GM21717 (cell line): ENCODE results near the gene CDCA5.
A peak's percentile ranks its signal among the peaks of the same experiment; 100 is the strongest.

Source experiments
- ATAC-seq: cut with Tn5 transposase; IDR thresholded peaks from one replicate; pipeline ENCODE4 v1.9.1; 2021; ENCODE audit warnings: mild to moderate bottlenecking, moderate library complexity; ENCODE audit not compliant: unreplicated experiment

Gene CDCA5

GRCh38 chr11:65083834-65084597, at the start of gene CDCA5, which contains the start of gene ZFPL1:
Gene CDCA5 (minus strand): TSS chr11:65084040. CDS start chr11:65083978, 62 bp downstream.
Gene ZFPL1 (plus strand): TSS chr11:65084222. CDS start chr11:65084699, 477 bp downstream.
- peak; percentile 48 for ATAC-seq

- no peak for ATAC-seq
These were observed 49.3 kb upstream of the CDCA5 start for GRCh38 chr11:65132988-65133700.

DNA sequence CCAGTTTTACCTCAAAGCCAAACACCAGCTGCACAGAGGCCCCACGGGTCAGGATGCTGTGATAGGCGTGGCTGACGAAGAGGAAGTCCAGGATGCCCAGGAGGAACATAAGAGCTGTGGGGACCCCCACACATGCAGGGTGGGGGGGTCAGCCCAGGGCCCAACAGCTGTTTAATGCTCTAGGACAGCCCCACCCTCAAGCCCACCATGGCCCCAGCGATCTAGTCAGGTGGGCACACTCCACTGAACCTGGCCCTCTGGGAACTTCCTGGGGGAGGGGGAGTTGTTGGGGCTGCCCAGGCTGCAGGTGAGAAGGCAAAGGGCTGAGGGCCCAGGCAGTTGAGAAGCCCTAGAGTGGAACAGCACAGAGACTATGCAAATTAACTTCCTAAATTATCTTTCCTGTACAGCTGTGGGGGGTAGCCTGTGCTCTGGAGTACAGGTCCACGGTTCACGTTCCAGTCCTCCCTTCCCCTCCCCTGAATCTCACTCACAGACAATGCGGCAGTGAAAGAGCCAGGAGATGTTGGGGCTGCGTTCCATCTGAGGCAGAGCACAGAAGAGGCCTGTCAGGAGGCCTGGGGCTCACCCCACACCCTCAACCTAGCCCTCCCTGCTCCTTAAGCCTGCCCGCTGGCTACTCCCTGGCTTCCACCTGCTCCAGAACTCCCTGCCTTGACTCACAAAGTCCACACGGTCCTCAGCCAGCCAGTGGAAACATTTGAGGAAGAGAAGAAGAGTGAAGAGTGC, 48.6 kb upstream of the CDCA5 start:
- ATAC-seq = no peak

DNA sequence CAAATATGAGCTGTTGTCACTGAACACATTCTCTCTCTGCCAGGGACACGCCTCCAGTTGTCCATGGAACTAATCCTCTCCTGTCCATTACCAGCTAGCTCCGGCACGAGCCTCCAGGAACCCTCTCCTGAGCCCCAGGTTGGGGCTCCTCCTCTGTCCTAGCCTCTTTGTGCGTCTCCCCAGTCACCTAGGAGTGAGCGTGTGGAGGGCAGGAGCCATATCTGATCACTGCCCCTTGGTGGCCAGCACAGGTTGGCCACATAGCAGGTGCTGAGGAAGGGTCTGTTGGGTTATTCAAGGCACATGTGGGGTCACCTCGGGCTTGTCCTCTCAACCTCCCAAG, 48.0 kb upstream of the CDCA5 start:
- no peak for ATAC-seq

- ATAC-seq = no peak
These were observed 47.6 kb upstream of the CDCA5 start for GRCh38 chr11:65131417-65131776.

GRCh38 chr11:65130631-65131416, 47.0 kb upstream of the CDCA5 start:
- ATAC-seq = no peak

DNA sequence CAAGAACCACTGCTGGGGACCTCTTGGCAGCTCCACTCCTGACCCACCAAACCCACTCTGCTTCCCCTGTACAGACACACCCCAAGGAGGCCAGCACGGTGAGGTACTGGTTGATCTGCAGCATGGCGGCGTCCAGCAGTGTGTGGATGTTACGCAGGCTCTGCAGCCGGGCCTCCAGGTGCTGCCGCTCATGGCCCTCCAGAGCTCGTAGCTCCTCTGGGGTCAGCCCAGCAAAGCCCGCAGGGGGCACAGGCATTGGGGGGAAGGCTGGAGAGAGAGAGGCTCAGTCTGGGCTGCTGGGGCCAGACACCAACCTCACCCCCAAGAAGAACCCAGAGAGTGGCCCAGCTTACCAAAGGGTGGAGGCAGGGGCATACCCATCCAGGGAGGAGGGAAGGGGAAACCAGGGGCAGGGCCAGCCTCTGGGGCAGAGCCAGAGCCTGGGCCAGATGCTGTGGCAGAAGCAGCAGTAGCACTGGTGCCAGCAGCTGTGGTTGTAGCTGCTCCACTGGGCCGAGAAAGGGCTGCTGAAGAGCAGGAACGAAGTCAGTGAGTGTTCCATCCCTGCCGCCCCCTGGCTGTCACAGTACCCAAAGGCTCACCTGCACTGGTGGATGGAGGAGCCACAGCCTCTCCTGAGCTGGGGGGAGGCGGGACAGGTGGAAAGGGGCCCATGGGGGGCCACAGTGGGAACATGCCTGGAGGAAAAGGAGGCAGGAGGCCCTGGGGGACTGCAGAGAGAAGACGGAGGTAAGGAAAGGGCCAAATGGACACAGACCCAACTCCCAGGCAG, 46.0 kb upstream of the CDCA5 start:
- ATAC-seq = no peak

DNA sequence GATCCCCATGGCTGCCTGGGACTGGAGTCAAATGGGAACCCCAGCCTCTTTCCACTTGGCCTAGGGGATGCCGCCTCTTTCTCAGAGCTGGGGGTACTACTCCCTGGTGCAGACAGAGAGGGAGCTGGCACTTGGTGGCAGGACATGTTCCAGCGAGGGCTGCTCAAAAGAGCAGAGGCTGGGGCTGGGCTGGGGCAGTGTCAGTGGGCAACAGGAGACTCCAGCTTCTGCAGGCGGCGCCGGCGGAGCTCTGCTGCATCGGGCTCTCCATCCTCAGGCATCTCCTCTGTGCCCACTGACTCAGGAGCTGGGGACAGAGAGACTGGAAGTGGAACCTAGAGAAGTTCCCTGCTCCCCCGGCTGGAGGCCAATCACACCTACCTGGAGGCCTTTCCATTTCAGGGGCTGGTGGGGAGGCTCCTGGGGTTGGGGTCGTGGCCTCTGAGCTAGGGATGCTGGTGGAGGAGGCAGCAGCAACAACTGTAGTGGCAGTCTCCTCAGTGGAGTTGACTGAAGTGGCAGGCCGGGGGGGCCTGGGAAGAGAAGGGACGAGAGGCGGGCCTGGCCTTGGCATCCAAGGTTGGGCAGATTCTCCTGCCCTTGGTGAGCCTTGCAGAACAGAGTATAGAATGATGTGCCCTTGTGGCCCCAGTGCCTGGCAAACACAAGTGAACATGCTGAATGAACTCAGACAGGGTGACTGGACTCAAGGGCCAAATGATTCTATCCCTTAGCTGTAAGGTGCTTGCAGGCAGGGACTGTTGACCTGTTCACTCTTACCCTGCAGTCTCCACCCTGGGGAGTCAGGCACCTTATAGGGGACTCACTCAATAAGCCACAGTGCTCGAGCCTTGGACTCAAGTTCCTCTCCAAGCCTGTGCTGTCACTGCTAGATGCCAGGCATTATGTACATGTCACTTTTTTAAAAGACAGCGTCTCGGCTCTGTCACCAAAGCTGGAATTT, 44.6 kb upstream of the CDCA5 start:
- ATAC-seq = no peak

DNA sequence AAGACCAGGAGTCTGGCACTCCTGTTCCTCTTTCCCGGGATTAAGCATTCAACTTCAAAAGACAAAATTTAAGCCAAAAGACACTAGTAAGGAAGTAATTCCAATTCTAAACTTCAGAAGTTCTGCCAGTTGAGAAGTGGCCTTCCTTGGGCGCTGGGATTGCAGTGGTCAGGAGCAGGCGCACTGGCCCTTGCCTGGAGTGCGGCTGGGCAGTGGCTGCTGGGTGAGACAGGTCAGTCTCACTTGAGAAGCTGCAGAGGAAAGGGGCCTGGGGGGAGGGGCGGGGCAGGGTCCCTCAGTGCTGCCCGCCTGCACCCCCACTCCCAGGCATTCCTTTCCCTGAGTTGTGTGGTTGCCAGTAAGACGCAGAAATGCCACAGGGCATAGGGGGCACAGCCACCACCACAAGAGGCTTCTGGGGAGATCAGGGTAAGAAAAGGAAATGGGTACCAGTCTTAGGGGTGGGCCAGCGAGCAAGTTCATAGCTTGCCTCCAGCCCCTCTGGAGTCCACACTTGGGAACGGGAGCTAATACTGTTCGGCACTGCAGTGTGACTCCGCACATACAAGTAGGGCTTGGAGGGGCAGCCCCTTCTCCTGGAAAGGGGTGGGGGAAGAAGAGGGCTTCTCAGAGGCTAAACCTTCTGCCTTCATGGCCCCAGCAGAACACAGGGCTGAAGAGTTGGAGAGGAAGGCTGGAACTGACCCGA, 43.8 kb upstream of the CDCA5 start:
- ATAC-seq = no peak

GRCh38 chr11:65126624-65127274, 42.9 kb upstream of the CDCA5 start:
- no peak for ATAC-seq

DNA sequence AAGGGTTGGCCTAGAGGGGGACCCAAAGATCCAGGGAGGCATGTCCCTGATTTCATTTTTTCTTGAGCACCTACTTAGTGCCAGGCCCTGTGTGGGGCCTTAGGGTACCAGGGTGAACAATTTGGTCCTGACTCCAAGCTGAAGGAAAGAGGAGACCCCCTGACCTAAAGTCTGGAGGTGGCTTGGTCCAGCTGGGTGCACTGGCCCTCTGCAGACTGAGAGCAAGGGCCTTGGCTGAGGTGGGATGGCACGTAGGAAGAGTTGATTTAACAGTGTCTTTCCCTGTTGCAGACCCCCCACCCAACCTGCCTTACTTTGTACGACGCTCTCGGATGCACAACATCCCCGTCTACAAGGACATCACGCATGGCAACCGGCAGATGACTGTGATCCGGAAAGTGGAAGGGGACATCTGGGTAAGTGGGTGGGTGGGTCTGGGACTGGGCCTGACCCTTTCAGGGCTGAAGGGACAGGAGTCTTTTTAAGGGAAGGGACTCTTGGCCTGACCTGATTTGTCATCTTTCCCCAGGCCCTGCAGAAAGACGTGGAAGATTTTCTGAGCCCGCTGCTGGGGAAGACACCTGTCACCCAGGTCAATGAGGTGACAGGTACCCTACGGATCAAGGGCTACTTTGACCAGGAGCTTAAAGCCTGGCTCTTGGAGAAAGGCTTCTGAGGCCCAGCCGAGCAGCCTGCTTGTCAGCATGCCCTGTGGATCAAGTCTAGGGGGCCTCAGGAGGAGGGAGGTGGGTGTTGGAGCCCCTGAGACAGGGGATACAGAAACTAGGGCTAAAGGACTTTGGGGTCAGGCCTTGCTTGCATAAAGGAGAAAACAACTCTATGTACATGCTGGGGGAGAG, 41.6 kb upstream of the CDCA5 start:
- no peak for ATAC-seq

- no peak for ATAC-seq
These were observed 40.8 kb upstream of the CDCA5 start for GRCh38 chr11:65124480-65125196.

DNA sequence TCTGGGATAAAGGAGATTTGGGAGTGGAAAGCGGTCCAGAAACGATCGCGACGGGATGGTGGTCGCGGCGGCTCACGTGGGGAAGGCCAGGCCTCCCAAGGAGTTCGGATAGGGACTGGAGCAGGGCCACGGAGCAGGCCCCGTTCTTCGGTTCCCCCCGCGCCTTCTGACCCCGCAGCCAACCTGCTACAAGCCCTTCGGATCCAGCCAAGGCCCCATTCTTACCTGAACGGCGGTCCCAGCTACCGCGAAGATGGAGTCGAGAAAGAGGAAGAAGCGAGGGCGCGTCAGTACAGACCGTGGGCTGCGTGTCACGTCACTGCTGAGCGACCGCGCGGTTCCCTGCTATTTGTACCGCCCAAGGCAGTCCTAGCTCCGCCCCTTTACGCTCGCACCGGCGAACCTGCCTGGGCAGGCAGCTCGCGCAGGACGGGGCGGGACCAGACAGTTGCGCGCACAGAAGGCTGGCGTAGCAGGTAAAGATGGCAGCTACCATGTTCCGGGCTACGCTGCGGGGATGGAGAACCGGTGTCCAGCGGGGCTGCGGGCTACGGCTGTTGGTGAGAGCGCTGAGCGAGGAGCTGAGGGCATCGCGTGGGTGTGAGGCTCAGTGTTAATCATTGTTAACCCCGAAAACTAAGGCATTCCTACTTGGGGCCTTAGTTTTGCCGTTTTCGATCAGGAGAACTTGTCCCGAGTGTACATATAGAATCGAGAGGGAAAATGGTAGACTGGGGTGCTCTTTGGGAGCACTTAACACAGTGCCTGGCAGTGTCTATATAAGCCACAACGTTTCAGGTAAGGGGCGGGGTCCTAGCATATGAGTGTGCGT, 38.2 kb upstream of the CDCA5 start, which contains the start of the genes FAU and MRPL49:
Gene FAU, minus strand, starts transcription at position 270 of the 832 bp plus-strand sequence. CDS start 321 bp downstream, outside the sequence.
Gene MRPL49, plus strand, starts transcription at position 457 of the 832 bp plus-strand sequence. Its CDS starts 26 bp downstream, at position 483.
- peak; percentile 65 for ATAC-seq

- ATAC-seq = no peak
These were observed 37.6 kb upstream of the CDCA5 start for GRCh38 chr11:65121447-65121864.

GRCh38 chr11:65120831-65121230, 37.0 kb upstream of the CDCA5 start:
- ATAC-seq = no peak
